WI38 (cell line): ENCODE measurements around the gene YWHAG.

Experiments
- H3K4me3 ChIP-seq: 2 replicates; pipeline ENCODE4 v1.5.1; 2011; ENCODE audit warnings: low read depth, mild to moderate bottlenecking, control low read depth, low read length
- TF ChIP-seq, protein P1 (sequence below): IDR thresholded peaks from 2 replicates; pipeline ENCODE4 v1.5.1; 2012; ENCODE audit warnings: low read depth, mild to moderate bottlenecking, control low read depth, low read length

YWHAG gene

DNA sequence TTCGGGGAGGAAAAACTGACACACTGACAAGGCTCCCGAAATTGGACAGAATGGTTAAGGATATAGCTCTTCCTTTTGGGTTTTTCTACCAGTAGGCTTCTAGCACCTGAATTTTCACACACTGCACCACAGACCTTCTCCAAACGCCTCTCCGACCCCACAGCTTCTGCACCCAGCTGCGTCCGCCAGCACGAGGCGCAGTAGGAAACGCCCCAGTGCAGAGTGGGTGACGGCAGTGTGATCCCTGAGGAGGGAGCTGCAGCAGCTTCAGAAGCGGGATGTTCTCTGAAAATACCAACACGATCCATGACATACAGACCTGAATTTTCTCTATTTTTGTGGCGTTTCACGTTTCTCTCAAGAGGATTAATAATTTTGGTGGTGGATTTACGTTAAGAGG lies 30.4 kb downstream of the YWHAG start:
- no peak overlapping the region for H3K4me3 ChIP-seq
- TF ChIP-seq, protein P1, sequence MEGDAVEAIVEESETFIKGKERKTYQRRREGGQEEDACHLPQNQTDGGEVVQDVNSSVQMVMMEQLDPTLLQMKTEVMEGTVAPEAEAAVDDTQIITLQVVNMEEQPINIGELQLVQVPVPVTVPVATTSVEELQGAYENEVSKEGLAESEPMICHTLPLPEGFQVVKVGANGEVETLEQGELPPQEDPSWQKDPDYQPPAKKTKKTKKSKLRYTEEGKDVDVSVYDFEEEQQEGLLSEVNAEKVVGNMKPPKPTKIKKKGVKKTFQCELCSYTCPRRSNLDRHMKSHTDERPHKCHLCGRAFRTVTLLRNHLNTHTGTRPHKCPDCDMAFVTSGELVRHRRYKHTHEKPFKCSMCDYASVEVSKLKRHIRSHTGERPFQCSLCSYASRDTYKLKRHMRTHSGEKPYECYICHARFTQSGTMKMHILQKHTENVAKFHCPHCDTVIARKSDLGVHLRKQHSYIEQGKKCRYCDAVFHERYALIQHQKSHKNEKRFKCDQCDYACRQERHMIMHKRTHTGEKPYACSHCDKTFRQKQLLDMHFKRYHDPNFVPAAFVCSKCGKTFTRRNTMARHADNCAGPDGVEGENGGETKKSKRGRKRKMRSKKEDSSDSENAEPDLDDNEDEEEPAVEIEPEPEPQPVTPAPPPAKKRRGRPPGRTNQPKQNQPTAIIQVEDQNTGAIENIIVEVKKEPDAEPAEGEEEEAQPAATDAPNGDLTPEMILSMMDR = no peak

DNA sequence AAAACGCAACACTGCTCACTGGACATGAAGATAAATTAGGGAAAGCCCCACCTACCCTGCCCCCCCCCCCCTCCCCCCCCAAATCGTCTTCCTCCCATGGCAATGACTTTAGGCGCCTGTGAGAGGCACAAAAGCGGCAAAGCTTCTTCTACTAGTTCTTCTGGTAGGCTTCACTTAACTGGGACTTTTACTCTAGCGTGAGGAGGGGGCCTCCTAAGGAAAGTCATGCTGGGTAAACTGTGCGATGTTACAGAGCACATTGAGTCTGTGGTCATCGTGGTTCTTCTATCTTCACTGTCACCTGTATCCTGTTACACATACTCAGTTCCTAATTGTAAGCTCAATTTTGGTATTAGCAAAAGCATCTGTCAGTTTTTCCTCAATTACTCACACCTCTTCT lies 31.2 kb downstream of the YWHAG start:
- H3K4me3 ChIP-seq = no peak overlapping the region
- TF ChIP-seq, protein P1 = no peak

DNA sequence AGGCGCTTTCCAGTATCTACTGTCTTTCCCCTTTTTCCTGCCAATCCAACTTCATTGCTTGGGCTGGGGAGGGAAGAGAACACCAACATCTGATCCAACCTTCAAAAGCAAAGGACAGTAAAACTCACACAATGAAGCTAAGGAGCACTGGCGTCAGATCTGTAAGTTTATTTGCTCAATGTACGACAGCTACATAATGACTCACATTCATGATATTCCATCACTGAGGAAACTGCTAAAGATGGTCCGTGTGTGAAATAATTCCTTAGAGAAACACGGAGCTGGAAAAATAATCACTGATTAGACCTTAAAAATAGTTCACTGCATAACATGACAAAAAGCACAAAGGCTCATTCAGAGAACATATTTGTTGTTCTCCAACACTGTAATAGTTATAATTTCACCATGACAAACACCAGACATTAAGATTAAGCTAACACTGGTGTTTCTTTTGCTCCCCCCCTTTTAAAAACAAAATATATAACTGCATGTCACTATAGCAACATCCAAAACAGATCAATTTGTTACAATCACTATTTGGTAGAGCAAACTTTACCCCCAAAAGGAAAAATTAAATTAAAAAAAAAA lies 32.1 kb downstream of the YWHAG start:
- TF ChIP-seq, protein P1 = no peak
- H3K4me3 ChIP-seq = no peak overlapping the region

DNA sequence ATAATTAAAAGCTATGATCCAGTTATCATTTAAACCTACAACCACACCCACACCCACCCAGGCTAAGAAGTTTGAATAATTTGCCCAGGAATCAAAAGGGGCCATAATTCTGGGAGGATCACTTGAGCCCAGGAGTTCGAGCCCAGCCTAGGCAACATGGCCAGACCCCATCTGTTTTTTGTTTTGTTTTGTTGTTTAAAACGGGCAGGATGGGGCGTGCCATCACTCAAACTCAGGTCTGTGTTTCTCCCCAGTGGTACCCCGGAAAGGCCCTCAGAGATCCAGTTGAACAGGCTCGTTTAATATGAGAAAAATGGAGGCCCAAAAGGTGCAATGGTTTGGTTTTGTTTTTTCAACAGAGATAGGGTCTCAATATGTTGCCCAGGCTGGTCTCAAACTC lies 33.0 kb downstream of the YWHAG start:
- TF ChIP-seq, protein P1 = no peak
- H3K4me3 ChIP-seq = no peak overlapping the region

DNA sequence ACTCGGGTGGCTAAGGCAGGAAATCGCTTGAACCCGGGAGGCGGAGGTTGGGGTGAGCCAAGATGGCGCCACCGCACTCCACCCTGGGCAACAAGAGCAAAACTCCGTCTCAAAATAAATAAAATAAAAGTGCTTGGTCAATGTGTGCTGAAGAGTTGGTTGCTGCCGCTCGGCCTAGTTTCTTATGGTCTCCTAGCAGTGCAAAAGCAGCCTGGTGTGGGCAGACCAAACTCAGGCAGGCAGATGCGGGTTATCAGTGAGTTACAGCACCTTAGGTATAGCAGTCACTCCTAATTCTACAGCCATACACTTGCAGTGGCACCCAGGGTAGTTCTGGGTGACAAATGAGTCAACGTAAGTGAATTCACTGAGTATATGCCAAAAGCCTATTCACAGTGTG lies 33.7 kb downstream of the YWHAG start:
- TF ChIP-seq, protein P1 = no peak
- no peak overlapping the region for H3K4me3 ChIP-seq

DNA sequence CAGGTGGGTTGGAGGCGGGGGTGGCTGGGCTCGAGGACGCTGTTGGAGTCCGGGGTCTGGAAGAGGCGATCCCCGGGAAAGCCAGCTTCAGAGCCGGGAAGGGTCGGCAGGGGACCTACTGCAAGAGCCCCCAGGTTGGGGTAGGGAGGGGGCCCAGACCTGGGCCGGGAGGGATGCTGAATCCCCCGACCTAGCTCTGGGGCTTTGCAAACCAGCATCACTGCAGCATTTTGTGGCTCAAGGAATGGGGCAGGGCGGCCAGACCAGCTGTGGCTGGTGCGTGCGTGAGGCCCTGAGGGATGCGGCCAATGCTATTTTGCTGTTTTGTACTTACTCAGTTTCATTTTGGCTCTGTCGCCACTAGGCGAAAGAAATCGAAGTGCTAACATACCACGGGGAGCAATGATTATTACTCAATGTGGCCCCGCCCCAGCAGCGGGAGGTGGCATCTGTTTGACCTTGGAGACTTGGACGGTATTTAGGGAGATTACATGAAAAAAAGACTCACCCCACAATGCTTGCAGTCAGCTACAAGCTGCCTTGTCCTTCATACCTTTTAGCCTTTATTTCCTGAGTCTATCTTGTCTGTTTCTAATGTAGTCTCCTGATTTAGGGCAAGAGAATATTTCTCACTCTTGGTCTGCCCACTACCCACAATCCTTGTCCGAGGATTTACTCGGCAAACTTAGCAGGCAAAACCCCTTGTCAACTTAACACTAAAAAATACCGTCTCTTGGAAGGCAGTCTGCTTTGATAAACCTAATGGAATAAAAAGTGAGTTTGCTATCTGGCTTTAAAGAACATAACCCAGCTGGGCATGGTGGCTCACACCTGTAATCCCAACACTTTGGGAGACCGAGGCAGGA lies 40.1 kb downstream of the YWHAG start:
- H3K4me3 ChIP-seq = peak overlapping the region; percentile 80
- TF ChIP-seq, protein P1 = no peak

DNA sequence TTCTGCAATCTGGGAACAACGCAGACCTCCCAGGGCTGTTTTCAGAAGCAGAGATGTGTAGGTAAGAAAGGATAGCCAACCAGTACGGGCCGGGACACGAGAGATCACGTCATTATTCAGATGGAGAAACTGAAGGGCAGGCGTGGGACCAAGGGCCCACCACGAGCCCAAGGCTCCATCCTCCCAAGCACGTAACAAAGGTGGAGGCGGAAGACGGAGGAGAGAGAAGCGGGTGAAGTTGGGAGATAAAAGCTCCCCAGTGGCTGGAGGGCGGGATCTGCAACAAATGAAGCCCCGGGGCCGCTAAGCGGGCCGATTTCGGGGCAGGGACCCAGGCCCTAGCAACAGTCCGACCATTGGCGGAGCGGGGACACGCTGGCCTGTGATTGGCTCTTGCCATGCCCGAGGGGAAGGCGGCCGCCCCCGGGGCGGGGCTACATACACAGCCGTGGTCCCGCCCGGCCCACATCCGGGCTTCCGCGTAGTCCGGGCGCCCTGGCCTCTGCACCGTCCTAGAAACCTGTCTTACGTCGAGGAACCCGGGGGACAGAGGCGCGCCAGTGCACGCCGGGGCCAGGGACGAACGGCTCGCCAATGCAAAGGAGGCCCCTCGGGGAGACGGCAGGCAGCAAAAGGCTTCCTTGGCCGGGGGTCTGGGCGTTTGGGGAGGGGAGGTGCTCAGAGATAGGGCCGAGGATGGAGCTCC lies 40.9 kb downstream of the YWHAG start:
- TF ChIP-seq, protein P1 = no peak
- peak overlapping the region; percentile 80 for H3K4me3 ChIP-seq
